GM21529 (cell line): ENCODE measurements around the gene VWA5B1.

Source experiments
- ATAC-seq: cut with Tn5 transposase; IDR thresholded peaks from one replicate; pipeline ENCODE4 v1.9.1; 2021; ENCODE audit not compliant: unreplicated experiment

The VWA5B1 gene

DNA sequence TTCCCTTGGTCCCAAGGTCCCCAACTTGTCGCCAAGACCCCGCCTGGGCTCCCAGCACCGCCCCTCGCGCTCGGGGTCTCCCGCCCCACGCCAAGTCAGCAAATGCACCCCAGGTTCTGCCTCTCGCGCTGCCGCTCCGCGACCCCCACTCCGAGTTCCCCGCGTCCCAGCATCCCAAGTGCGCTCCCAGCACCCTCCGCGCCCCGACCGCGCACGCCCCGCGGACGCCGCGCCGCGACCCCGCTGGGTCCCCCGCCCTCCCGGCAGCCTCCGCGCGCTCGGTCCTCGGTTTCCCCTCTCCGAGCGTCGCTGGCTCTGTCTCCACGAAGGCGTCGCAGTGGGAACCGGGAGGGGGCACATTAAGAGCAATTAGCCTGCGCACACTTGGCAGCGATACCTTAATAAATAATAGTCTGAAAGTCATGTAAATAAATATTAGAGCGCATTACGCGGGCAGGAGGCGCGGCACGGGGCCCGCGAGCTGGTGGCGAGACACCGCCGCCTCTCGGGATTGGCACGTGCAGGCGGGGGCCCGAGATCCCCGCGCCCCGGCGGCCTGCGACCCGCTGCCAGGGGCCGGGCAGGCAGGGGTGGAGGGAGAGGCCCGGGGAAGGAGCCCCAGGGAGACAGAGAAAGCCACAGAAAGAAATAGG lies 75.9 kb downstream of the VWA5B1 start:
- no peak for ATAC-seq

DNA sequence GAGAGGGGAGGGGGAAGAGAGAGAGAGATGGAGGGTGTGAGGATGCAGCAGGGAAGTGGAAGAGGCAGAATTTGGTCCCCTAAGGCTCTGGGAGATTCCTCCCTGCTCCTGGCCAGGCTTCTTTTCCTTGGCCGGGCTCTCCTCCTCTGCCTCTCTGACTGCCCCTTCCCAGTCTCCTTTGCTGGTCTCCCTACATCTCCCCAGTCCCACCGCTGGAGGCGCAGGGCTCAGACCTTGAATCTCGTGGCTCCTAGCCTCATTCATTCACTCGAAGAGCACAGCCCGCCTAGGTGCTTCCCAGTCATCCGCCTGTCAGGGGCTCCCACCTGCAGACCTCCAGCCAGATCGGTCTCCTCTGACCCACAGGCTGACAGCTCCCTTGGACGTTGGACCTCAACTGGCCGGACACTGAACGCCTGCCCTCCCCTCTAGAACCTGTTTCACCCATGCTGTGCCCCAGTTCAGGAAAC lies 76.5 kb downstream of the VWA5B1 start:
- ATAC-seq: no peak

DNA sequence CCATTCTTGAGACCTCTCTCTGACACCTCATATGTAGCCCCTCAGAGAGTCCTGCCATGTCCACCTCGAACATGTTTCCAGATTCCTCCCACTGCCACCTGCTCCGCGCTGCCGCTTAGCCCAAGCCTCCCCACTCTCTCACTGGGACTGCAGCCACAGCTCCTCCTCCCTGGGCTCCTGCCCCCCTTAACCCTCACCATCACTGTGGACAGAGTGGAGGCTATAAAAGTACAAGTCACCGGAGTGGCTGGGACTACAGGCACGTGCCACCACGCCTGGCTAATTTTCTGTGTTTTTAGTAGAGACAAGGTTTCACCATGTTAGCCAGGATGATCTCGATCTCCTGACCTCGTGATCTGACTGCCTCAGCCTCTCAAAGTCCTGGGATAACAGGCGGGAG lies 77.0 kb downstream of the VWA5B1 start:
- ATAC-seq: no peak

DNA sequence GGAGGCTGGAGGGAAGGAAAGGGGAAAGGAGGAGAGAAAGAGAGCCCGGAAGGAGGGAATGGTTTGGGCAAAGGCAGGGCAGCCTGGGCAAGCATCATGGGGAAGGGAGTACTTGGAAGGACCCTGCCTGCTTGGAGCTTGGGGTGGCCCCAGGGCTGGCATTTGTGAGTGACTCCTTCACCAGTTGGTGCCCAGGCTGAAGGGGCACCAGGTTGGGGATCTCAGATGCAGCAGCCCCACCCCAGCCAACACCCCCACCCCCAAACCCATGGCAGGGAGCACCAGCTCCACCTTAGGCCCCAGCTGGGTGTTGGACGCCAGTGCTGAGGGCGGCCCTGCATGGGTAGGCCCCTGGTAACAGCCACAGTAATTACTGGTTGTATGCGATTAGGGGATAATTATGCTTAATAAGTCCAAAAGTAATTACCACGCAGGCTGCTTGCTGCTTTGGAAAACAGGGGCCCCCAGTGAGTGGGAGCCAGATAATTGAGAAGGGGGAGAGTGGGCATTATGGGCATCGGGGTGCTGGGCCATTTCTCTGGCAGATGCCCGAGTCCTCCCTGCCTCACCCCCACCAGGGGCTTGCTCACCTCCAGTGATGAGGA lies 78.3 kb downstream of the VWA5B1 start:
- ATAC-seq: no peak

DNA sequence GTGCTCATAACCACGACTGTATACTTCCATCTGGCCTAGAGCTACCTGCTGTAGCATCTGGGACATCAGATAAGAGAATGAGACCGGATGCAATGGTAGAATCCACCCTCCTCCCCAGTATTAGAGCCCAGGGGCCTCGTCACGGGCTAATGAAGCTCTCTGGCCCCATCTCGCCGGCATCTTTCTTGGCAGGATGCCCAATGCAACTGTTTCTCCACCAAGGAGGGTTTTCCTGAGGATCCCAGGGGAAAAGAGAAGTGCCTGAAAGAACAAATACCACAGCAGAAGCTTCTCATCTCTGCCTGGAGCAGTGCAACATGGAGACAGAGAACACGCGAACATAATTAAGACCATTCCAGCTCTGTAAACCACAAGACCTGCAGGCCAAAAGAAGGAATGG lies 80.0 kb downstream of the VWA5B1 start:
- ATAC-seq: no peak

DNA sequence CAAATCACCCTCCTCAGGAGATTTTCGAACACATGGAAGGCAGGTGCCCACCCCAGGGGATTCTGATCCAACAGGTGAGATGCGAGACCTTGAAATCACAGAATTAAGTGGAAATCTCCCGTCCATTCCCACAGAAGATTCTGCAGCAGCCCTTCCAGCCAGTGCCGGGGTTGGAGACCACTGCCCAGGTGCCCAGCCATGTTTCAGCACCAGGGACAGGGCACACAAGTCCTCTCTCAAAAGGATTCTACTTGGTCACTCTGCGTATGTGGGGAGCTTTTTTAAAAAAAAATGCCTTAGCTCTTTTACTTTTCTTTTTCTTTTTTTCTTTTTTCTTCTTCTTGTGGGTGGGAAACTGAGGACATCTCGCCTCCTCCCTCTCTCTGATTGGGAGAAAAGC lies 80.7 kb downstream of the VWA5B1 start:
- no peak for ATAC-seq

DNA sequence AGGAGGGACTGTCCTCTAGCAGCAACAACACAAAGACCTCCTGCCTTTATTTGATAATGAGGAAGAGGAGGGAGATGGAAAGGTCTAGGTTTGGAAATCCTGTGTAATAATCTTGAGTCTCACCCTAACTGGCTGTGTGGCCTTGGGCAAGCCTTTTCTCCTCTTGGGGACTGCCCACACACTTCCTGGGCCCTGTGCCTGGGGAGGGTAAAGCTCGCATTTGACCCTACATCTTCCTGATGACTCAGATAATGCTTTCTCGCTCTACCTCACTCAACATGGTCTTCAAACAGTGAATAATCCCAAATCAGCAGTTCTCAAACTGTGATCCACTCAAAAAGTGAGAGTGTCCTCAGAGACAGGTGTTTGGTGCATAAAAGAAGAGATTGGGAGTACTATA lies 81.2 kb downstream of the VWA5B1 start:
- no peak for ATAC-seq

DNA sequence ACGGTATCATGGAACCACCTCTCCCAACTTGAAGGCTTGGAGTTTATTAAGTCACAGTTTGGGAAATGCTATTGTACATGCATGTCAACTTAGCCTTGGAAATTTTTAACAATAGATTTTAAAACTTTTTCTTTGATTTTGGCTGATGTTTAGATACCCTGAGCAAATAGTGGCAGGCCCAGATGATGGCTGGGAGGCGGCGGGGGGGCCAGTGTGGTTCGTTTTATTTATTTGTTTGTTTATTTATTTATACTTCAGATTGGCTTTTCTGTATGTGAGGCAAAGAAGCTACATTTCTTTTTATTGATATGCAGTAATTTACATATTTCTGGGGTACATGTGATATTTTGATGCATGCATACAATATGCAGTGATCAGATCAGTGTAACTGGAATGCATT lies 82.0 kb downstream of the VWA5B1 start:
- ATAC-seq: no peak

DNA sequence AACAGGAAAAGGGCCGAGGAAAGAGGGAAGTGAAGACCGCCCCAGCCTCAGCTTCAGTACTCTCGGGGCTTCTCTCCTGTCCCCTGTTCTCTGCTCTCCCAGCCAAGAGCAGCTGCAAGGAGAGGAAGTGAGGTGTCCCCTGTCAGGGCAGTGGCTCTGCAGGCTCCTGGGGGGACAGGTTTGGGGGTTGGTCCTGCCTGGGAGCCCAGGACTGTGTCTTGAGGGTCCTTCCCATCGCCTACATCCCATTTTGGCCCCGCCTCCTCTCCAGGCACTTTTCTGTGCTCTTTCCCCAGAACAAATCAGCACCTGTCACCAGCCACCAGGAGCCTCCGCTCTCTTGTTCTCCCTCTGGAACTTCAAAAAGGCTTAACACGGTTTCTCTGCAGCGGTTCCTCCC lies 82.6 kb downstream of the VWA5B1 start:
- ATAC-seq: no peak

DNA sequence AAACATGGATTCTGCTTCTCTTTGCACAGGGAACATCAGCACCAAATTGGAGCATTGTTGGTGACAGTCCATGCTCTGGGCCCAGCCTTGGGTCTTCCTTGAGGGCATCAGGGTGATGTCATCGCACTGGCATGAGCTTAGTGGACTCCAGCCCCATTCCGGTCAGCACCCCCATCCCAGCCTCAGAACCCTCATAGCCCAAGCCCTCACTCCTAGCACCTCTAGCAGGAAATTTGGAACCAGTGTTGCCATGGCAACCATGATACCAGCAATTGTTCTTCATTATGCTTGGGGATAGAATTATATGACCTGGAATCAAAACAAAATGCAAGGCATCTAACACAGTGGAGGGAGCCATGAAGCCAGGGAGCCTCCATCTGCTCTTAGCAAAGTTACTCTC lies 83.1 kb downstream of the VWA5B1 start:
- no peak for ATAC-seq

DNA sequence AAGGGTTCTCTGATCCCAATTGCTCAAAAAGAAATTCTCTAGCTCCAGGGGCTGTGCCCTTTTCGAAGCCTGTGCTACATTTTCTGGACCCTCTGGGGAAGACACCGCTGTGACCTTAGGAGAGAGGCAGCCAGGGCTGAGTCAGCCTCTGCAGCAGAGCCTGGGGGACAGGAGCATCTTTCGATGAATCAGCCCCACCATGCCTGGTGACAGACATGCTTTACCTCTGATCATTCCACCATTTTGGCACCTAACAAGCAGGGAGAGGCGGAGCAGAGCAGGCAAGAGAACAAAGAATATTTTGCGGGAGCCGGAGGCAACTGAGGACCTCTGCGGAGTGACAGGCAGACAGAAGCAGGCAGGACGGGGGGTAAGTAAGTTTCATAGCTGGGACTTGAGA lies 84.9 kb downstream of the VWA5B1 start:
- no peak for ATAC-seq

DNA sequence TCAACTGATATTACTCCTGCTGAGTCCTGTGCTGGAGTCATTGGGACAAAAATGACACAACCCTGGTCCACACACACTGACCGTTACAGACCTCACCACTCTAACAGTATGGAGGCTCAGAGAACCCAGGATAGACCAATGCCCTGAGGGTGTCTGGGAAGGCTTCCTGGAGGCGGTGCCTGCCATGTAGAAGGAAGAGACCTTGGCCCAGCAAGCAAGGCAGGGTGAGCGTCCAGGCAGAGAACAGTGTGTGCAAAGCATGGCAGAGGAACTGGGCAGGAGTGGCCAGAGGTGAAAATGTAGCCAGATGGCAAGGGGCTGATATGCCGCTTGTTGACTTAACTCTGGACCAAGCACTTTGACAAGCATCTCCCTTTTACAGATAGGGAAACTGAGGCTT lies 85.5 kb downstream of the VWA5B1 start:
- no peak for ATAC-seq

DNA sequence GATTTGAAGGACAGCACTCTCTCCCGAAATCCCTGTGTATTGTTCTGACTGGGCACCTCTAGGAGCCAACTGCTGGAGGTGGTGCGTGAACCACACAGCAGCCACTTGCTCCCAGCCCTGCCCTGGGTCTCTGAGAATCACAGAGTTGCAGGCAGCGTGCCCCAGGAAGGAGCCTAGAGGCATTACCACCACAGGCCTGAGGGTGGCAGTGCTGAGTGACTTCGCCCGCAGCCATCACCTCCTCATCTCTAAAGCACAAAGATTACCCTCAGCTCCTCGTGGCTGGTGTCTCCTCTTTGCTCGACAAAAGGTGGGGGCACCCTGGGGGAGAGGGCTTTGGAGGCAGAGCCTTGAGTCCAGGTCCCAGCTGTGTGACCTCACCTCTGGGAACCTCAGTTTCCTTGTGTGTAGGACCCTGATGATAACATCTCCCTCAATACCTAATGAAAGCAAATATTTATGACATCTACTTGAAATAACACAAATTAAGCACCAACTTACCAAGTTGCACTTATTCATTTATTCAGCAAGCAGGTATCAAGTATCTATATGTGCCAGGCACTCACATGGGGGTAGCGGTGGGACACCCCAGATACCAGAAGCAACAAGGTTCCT lies 86.3 kb downstream of the VWA5B1 start:
- ATAC-seq: no peak

DNA sequence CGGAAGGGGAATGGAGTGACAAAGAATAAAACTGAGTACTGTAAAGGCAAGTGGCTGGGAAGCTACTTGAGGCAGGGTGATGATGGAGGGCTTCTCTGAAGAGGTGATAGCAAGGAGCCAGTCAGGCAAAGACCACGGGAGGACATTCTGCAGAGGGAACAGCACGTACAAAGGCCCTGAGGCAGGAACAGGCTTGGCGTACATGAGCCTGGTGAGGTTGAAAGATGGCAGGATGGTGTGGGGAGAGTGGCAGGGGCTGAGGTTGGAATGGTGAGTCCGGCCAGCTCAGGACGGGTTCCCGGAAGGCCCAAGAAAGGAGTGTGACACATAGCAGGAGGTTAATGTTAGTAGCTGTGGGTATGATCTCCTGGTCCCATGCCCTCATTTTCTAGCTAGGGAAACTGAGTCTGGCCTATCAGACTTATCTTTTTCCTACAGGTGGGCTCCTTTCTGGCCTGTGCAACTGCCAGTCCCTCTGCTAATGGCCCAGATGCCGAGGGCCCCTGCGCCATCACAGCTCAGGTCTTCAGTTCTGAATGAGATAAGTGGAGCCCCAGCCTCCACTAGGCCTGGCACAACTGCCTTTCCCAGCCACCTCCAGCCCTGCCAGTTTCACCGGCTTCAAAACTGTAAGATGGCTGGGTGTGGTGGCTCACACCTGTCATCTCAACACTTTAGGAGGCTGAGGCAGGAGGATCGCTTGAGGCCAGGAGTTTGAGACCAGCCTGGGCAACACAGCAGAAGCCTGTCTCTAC lies 87.0 kb downstream of the VWA5B1 start:
- ATAC-seq: no peak

DNA sequence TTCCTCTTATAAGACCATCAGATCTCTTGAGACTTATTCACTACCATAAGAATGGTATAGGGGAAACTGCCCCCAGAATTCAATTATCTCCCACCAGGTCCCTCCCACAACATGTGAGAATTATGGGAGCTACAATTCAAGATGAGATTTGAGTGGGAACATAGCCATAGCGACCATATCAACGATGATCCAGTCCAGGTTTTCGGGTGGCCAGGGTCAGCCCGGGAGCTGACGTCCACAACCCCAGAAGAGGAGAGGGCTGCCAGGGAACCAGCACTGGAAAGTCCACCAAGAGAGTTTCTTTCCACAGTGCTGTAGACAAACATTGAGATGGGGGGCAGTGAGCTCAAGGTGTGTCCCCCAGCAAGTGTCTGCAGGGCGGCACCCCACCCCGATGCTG lies 88.4 kb downstream of the VWA5B1 start:
- ATAC-seq: no peak

DNA sequence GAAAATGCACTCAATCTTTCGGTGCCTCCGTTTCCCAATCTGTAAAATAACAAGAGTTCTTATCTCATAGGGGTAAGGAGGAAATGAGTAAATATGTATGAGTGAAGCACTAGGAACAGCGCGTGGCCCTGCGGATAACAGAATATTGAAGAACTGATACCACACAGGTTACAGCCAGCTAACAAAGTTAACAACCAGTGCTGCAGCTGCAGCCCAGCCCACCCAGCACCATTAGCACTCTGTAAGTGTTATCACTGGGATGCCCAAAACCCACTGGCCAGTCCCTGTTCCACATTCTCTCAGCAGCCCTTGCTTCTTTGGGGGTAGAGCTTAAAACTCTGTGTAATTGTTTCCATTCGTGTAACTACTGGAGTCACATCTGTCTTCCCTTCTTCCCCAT lies 89.5 kb downstream of the VWA5B1 start:
- no peak for ATAC-seq

DNA sequence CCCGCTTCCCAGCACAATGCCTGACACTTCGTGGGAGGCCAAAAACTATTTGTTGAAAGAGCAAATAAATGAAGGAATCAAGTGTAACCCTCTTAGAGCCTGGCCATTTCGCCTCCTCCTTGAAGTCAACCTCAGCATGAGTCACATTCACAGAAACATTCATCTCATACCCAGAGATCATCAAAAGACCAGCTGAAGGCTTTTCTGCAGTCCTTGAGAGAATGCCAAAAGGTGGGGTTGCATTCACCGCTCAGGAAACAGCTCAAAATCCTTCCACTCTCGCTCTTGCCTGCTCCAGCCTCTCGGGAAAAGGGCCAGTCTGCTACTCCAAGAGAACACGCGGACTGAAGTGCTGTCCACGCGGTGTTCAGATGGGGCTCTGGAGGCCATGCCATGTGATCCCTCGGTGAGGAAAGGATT lies 90.0 kb downstream of the VWA5B1 start:
- ATAC-seq: no peak

DNA sequence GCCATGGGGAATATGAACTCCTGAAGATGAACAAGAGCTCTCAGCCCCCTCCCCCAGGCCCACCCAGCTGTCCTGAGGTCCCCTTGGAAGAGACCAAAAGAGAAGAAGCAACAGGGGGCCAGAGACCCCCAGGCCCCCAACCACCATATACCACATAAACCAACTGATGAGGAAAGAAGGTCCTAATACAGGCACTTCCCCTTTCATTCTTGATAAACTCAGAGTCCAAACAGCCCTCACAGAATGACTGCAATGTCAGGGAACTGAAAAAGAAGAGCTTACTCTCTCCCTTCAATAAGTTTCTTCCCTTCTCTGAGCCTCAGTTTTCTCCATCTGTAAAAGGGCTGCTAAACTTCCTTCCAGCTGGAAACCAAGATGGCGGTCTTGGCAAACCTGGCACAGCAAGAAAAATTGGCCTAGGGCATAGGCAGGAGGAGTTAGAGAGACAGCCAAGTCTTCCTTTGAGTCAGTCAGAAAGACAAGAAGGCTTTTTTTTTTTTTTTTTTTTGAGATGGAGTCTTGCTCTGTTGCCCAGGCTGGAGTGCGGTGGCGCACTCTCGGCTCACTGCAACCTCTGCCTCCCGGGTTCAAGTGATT lies 90.5 kb downstream of the VWA5B1 start:
- ATAC-seq: no peak

DNA sequence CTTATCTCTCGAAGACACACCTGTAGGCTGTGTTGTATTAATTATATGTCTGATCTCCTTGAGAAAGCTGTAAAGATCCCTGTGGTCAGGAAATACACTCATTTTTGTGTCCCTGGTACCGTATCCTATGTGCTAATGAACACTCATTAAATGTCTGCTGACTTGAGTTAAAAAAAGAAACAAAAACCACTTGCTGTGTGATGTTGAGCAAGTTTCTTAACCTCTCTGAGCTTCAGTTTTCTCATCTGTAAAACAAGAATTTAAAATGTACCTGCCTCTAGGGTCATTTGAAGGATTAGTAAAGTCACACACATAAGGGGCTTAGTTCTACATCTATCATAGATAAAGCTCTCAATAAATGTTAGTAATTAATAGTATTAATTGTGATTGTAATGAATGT lies 91.3 kb downstream of the VWA5B1 start:
- ATAC-seq: no peak

DNA sequence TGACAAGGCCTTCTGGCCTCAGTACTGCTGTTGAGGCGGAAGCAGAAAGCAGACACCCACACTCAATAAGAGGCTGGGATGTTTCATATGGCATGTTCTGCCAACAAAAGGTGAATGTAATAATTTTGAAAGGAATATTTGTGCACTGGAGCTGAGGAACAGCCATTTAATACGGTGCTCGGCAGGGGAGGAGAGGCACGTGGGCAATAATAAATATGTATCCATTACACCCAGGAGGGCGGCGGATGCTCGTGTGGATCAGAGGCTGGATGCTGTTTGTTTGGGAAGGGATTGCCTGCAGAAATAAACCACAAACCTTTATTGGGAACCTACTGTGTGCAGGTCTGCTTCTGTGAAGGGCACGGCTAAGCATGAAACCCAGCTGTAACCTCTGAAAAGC lies 92.0 kb downstream of the VWA5B1 start:
- no peak for ATAC-seq

DNA sequence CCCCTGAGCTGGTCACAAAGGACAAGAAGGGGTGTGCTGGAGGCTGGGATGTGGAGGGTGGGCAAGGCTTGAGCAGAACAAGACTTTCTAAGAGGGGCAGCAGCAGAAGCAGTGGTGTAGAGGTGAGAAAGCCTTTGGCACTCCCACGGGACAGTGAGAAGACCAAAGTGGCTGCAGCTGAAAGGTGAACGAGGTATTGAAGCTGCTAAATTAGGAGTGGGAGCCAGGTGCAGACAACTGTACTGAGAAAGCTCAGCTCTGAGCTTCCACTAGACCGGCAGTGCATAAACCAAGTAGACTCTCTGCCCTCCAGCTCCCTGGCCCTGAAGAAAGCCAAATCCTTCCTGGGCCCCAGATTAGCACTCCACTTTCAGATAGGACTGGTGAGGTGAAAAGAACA lies 93.0 kb downstream of the VWA5B1 start:
- no peak for ATAC-seq

DNA sequence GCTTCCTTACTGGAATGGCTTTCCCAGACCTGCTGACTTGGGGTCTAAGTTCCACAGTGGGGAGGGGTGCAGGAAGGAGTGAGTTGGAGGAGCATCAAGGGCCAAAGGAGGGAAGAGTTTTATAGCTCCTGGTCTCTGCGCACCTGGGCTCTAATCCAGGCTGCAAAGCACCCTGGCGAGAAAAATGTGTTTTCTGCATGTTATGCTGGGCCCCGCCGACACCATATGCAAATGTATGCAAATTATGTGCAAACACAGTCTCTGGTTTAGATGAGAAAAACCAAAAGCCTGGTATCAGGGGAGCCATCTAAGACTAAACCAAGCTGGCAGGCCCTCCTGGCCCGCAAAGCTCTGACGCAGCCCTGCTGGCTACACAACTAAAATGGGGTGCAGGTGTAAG lies 95.0 kb downstream of the VWA5B1 start:
- no peak for ATAC-seq
